GM13977 (cell line): ENCODE data around the gene TNS1.

Experiments used
- DNase-seq: peaks from one replicate; pipeline ENCODE4 v3.0.0; 2012; ENCODE audit warnings: low spot score
- CTCF ChIP-seq: IDR thresholded peaks from 2 replicates; pipeline ENCODE4 v1.5.1; 2012; ENCODE audit warnings: mild to moderate bottlenecking, control low read depth; ENCODE audit not compliant: insufficient read depth; ENCODE audit errors: extremely low read depth, missing control alignments
- in situ Hi-C: fragments of 300-500 bp; cut with MboI; formaldehyde crosslinking; loops from one replicate; pipeline ENCODE4 v1.12.0; 2022; ENCODE audit warnings: low sequenced_read_pairs, low pct_unique_long_range_greater_than_20kb, mixed read lengths, inconsistent platforms; ENCODE audit not compliant: unreplicated experiment

The TNS1 gene

GRCh38 chr2:217922101-217923006, 80.4 kb downstream of the TNS1 start:
- in situ Hi-C loops, result no loop called here
- no peak for DNase-seq
- no peak for TF ChIP-seq CTCF

- TF ChIP-seq CTCF, result no peak
- in situ Hi-C loops, result no loop called here
- DNase-seq, result no peak
Observed at GRCh38 chr2:217920879-217921603, 81.8 kb downstream of the TNS1 start.

- in situ Hi-C loops, result no loop called here
- no peak for DNase-seq
- TF ChIP-seq CTCF, result no peak
Observed at GRCh38 chr2:217919781-217920351, 82.9 kb downstream of the TNS1 start.

- in situ Hi-C loops, result no loop called here
- no peak for TF ChIP-seq CTCF
- no peak for DNase-seq
Observed at GRCh38 chr2:217919204-217919603, 83.6 kb downstream of the TNS1 start.

GRCh38 chr2:217918308-217919024, 84.3 kb downstream of the TNS1 start:
- in situ Hi-C loops, result no loop called here
- no peak for DNase-seq
- TF ChIP-seq CTCF, result peak; percentile 17
